GM03348 (cell line): ENCODE results near the gene YDJC.

Experiments
- DNase-seq: peaks from one replicate; pipeline ENCODE4 v3.0.0; 2012; ENCODE audit warnings: low spot score

The YDJC gene

DNA sequence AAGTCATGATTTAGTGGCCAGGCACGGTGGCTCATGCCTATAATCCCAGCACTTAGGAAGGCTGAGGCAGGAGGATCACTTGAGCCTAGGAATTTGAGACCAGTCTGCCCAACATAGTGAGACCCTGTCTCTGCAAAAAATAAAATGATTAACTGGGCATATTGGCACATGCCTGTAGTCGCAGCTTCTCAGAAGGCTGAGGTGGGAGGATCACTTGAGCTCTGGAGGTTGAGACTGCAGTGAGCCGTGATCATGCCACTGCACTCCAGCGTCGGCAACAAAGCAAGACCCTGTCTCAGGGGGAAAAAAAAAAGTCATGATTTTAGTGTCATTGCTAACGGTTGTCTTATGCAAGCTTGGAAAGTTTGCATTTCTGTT is 50.4 kb downstream of the YDJC start:
- no peak for DNase-seq
